ENCODE results near the gene UNC5B.
"Not testable (repeated sequence)": the region's sequence is repeated elsewhere in the genome, so short reads cannot be mapped to it uniquely, and the experiment has no call there.

UNC5B gene

GRCh38 chr10:71209731-71210541, 2.4 kb upstream of the UNC5B start:
- no peak for DNase-seq (ENCODE audit: low spot score)

- no peak for DNase-seq (ENCODE audit: low spot score)
Observed at GRCh38 chr10:71210542-71210871, 1.9 kb upstream of the UNC5B start.

GRCh38 chr10:71211053-71211452, 1.3 kb upstream of the UNC5B start:
- no peak for DNase-seq (ENCODE audit: low spot score)

GRCh38 chr10:71211775-71212317, 524 bp upstream of the UNC5B start:
- no peak for DNase-seq (ENCODE audit: low spot score)

- DNase-seq (ENCODE audit: low spot score), result no peak
Observed at GRCh38 chr10:71213127-71213621, 804 bp downstream of the UNC5B start.

GRCh38 chr10:71213761-71214440, 1.5 kb downstream of the UNC5B start:
- DNase-seq (ENCODE audit: low spot score), result no peak

GRCh38 chr10:71214641-71215559, 2.5 kb downstream of the UNC5B start:
- no peak for DNase-seq (ENCODE audit: low spot score)

- DNase-seq (ENCODE audit: low spot score), result no peak
Observed at GRCh38 chr10:71216363-71216695, 4.0 kb downstream of the UNC5B start.

- DNase-seq (ENCODE audit: low spot score), result no peak
Observed at GRCh38 chr10:71216751-71217265, 4.4 kb downstream of the UNC5B start.

- no peak for DNase-seq (ENCODE audit: low spot score)
Observed at GRCh38 chr10:71217266-71218045, 5.1 kb downstream of the UNC5B start.

GRCh38 chr10:71218046-71218650, 5.8 kb downstream of the UNC5B start:
- no peak for DNase-seq (ENCODE audit: low spot score)

GRCh38 chr10:71218651-71219050, 6.3 kb downstream of the UNC5B start:
- no peak for DNase-seq (ENCODE audit: low spot score)

- not testable (repeated sequence) for DNase-seq (ENCODE audit: low spot score)
Observed at GRCh38 chr10:71219236-71219917, 7.0 kb downstream of the UNC5B start.

GRCh38 chr10:71219918-71220688, 7.7 kb downstream of the UNC5B start:
- no peak for DNase-seq (ENCODE audit: low spot score)

- no peak for DNase-seq (ENCODE audit: low spot score)
Observed at GRCh38 chr10:71220689-71221540, 8.5 kb downstream of the UNC5B start.

GRCh38 chr10:71221586-71222202, 9.3 kb downstream of the UNC5B start:
- DNase-seq (ENCODE audit: low spot score), result no peak

- DNase-seq (ENCODE audit: low spot score), result no peak
Observed at GRCh38 chr10:71222601-71223346, 10.4 kb downstream of the UNC5B start.

Data from COLO829 (cell line).